ENCODE results near the gene LMO3. TPM values are rescaled to one million over a fixed set of nuclear protein-coding genes. Genes with fewer than 3 reads are reported as not detected.

The LMO3 gene
- total and polyA plus RNA-seq, 2 of the 8 experiments (the other 6 are each of a cell fraction or from before 2014, with no cell fraction given): 4.7 to 16.7 TPM

DNA sequence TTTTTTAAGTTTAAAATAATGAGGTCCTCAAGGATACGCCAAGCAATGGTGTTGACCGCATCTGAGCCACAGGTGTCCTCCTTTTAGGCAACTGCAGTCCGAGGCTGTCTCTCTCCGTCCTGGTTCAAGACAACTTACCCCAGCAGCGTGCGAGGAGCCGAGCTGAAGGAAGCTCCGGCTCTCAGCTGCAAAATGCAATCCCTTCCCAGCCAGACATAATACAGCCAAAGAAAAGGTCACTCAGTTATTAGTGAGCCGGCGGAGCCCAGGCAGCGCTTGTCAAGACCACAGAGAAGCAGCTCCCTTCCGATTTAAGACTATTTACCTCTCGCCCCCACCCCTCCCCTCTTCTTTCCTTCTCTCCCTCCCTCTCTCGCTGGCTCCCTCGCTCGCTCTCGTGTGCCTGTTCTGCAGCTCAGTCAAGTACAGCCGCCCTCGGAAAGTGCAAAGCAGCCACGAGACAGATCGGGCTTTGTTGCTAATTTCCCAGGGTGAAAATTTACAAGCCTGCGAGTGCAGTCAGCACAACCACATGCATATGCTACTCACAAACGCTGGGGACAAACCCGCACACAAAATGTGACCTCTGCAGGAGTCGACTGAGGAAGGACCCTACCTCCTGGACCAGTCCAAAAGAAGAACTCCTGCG is 363 bp upstream of the LMO3 start:
- no peak overlapping the region for H3K14ac ChIP-seq (ENCODE audit: insufficient read length)
- no peak overlapping the region for H2BK15ac ChIP-seq (ENCODE audit: low read length)
- H2AFZ ChIP-seq (ENCODE audit: low read length): peak overlapping the region; percentile 61; the same call in 1 of the 2 replicates
- peak overlapping the region; percentile 57 to 72 (median 66) for H3K4me3 ChIP-seq (ENCODE audit: extremely low read depth in 1 of 4, insufficient read depth in 2 of 4, low read depth in 3 of 4, low read length in 4 of 4)
- H4K5ac ChIP-seq (ENCODE audit: insufficient read length, low read depth, low read length): no peak overlapping the region
- no peak overlapping the region for H2AK5ac ChIP-seq (ENCODE audit: low read depth, low read length)
- H3K56ac ChIP-seq (replicated peaks; ENCODE audit: insufficient read length, low read depth, low read length): no peak overlapping the region
- H2BK20ac ChIP-seq (ENCODE audit: low read length): no peak overlapping the region
- peak overlapping the region; percentile 84 to 95 for H3K4me2 ChIP-seq (ENCODE audit: insufficient read depth in 1 of 2, low read depth in 2 of 2, low read length in 2 of 2)
- no peak overlapping the region for H2BK120ac ChIP-seq (replicated peaks; ENCODE audit: low read depth, low read length)
- H3K18ac ChIP-seq (ENCODE audit: extremely low read depth, low read length): no peak overlapping the region; the same call in 1 of the 2 replicates
- H3K4me1 ChIP-seq (replicated peaks in 1 of 4; ENCODE audit: control insufficient read depth in 3 of 4, insufficient read depth in 4 of 4, low read length in 3 of 4): peaks cover 12 to 33% (median 20%) of the 10 kb centered on the region in 4 experiments; a peak in 6 of 7 replicates
- peak in 1 of 2 experiments; percentile 65 for DNase-seq (ENCODE audit: low read depth in 1 of 2, low spot score in 2 of 2)
- no peaks in the 10 kb centered on the region; a peak in 1 of 4 replicates for H3K79me2 ChIP-seq (ENCODE audit: control insufficient read depth in 1 of 2, insufficient read depth in 2 of 2, low read length in 2 of 2)
- H2BK5ac ChIP-seq (ENCODE audit: low read depth, low read length): peak overlapping the region; percentile 32; the same call in 1 of the 2 replicates
- peaks cover 18% of the 10 kb centered on the region for H3K23me2 ChIP-seq (ENCODE audit: low read depth, low read length)
- no peak overlapping the region for H2BK12ac ChIP-seq (ENCODE audit: low read depth, low read length)
- H3K9me3 ChIP-seq (ENCODE audit: insufficient read depth in 2 of 2, low read depth in 1 of 2, low read length in 1 of 2): no peaks in the 10 kb centered on the region
- no peak for FAIRE-seq
- no peak overlapping the region for H4K8ac ChIP-seq (ENCODE audit: extremely low read depth, insufficient read depth, low read length)
- H3K9ac ChIP-seq (replicated peaks in 1 of 4; ENCODE audit: extremely low read depth in 1 of 4, low read depth in 3 of 4, low read length in 3 of 4): no peak overlapping the region
- ChIA-PET POLR2A (ENCODE audit: partially characterized antibody) (interaction anchor here (0.9 to 1.0 kb wide), 2 partner anchors 15 to 16 kb away, joined by 3 to 4 read pairs; no protein-coding TSS in a partner anchor), CTCF (ENCODE audit: partially characterized antibody) (interaction anchor here (0.7 to 1.9 kb wide), 4 partner anchors 10 to 1159 kb away, joined by 3 to 7 read pairs (median 4); no protein-coding TSS in a partner anchor)
- H3K4ac ChIP-seq (replicated peaks; ENCODE audit: insufficient read length, low read depth, low read length): no peak overlapping the region
- H4K20me1 ChIP-seq (replicated peaks in 1 of 2; ENCODE audit: control insufficient read depth in 1 of 2, insufficient read depth in 2 of 2, low read length in 2 of 2): no peaks in the 10 kb centered on the region
- no peaks in the 10 kb centered on the region for H3K79me1 ChIP-seq (ENCODE audit: low read depth, low read length)
- H4K91ac ChIP-seq (replicated peaks; ENCODE audit: insufficient read length, low read length): no peak overlapping the region
- H3K27me3 ChIP-seq (replicated peaks in 1 of 4; ENCODE audit: control insufficient read depth in 3 of 4, extremely low read depth in 1 of 4, insufficient read depth in 3 of 4, low read length in 3 of 4): peaks cover 0 to 40% (median 17%) of the 10 kb centered on the region in 4 experiments; a peak in 5 of 7 replicates
- WGBS, 2 experiments (ENCODE audit: extremely low coverage in 1 of 2, insufficient coverage in 1 of 2, insufficient read length in 1 of 2, insufficient replicate concordance in 2 of 2, low coverage in 1 of 2, low lambda C conversion rate in 2 of 2, missing lambda C conversion rate in 1 of 2): 1% methylated on average over 23 of the region's 26 CpGs; no CpG with 5 or more reads in 1 of the 2 experiments
- TF ChIP-seq, protein P1, sequence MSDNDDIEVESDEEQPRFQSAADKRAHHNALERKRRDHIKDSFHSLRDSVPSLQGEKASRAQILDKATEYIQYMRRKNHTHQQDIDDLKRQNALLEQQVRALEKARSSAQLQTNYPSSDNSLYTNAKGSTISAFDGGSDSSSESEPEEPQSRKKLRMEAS (IDR thresholded peaks at IDR 0.05): 0 out of 2 replicates have a peak, but pooled peaks have one; percentile 37
- TF ChIP-seq CHD1 (IDR thresholded peaks at IDR 0.05; ENCODE audit: low read depth, low read length) (no peak), ASH2L (IDR thresholded peaks at IDR 0.05; ENCODE audit: low read length) (peak; percentile 97), CBX5 (IDR thresholded peaks at IDR 0.05; ENCODE audit: low read depth, low read length) (no peak), SUZ12 (IDR thresholded peaks at IDR 0.05; ENCODE audit: low read length) (peak; percentile 28; the same call in 1 of the 2 replicates), RBBP5 (IDR thresholded peaks at IDR 0.05; ENCODE audit: borderline replicate concordance, low read depth, low read length) (peak; percentile 97; the same call in 1 of the 2 replicates), POLR2AphosphoS5 (IDR thresholded peaks at IDR 0.05; ENCODE audit: low read depth, low read length) (no peak), KDM4A (IDR thresholded peaks at IDR 0.05; ENCODE audit: low read depth, low read length, severe bottlenecking) (peak; percentile 76), EZH2 (IDR thresholded peaks at IDR 0.05; ENCODE audit: low read depth, low read length, severe bottlenecking) (peak; percentile 47), SIN3A (conservative IDR thresholded peaks at IDR 0.05 in 1 of 2, IDR thresholded peaks at IDR 0.05 in 1 of 2; ENCODE audit: low read depth in 1 of 2, low read length in 2 of 2) (0 out of 4 replicates have a peak, but pooled peaks of 1 of the 2 experiments have one; percentile 79), SAP30 (IDR thresholded peaks at IDR 0.05; ENCODE audit: insufficient read depth, insufficient replicate concordance, low read length) (peak; percentile 74)
- no peaks in the 10 kb centered on the region for H3K36me3 ChIP-seq (ENCODE audit: control insufficient read depth in 2 of 4, insufficient read depth in 4 of 4, low read length in 3 of 4)
- H3K23ac ChIP-seq (ENCODE audit: insufficient read length): no peak overlapping the region
- H3K27ac ChIP-seq (ENCODE audit: low read depth, low read length): no peak overlapping the region

All from H1 (cell line).